GM04504 (cell line): Measurements from ENCODE around the gene LRP6.
"Not testable (repeated sequence)": the region's sequence is repeated elsewhere in the genome, so short reads cannot be mapped to it uniquely, and the experiment has no call there.

Source experiments
- DNase-seq: peaks from one replicate; pipeline ENCODE4 v3.0.0-alpha.2; 2012; ENCODE audit warnings: low read depth

LRP6 gene

GRCh38 chr12:12116677-12117076 lies 150.2 kb downstream of the LRP6 start:
- DNase-seq = no peak

- no peak for DNase-seq
Measured at GRCh38 chr12:12115514-12115913, 151.3 kb downstream of the LRP6 start.

GRCh38 chr12:12110923-12111555 lies 155.8 kb downstream of the LRP6 start:
- DNase-seq = not testable (repeated sequence)

- no peak for DNase-seq
Measured at GRCh38 chr12:12108441-12109058, 158.3 kb downstream of the LRP6 start.

DNA sequence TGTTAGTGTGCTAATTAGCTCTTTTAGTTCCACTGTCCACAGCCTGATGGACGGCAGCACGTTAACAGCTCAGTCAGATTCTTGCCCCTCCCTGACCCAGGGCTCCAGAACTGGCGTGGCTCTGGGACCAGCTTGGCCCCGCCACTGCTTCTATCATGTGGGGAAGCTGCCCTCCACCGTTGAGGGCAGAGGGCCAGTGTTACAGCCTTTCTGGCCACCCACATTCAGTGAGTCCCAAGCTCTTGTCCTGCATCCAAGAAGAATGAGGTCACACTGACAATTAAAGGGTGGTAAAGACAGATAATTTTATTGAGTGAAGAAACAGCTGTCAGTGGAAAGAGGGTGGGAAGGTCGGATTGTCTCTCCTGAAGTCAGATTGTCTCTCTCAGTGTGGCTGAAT lies 159.2 kb downstream of the LRP6 start:
- DNase-seq = no peak

DNA sequence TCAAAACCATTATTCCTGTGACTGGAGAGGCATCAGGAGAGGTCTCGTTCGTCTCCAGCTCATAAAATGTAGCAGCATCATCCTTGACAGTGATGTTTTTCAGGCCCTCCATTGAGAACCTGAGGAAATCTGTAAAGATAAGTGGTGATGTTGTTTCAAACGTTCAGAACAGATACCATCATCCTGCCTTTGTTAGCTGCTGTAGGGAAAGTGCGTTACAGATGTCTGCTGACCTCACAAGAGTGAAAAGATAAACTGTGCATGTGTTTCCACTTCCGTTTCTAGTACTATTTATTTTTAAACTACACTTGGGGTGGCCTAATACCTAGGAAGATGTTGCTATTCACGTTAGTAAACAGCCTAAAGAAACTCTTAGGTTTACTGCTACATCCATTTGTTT lies 167.7 kb downstream of the LRP6 start:
- no peak for DNase-seq

DNA sequence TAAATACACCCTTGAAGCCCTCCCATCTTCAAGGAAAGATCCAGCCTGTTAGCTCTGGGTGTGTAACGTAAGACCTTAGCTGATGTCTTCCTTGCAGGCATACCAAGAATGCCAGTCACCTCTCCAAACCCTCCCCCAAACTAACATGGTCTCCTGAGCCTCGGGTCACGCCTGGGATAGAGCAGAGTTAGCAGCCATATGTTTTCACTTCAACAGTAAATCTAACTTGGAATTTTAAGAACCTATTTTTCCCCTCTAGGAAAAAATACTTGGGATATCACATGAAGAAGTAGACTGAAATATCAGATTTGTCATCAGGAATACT lies 168.2 kb downstream of the LRP6 start:
- no peak for DNase-seq

DNA sequence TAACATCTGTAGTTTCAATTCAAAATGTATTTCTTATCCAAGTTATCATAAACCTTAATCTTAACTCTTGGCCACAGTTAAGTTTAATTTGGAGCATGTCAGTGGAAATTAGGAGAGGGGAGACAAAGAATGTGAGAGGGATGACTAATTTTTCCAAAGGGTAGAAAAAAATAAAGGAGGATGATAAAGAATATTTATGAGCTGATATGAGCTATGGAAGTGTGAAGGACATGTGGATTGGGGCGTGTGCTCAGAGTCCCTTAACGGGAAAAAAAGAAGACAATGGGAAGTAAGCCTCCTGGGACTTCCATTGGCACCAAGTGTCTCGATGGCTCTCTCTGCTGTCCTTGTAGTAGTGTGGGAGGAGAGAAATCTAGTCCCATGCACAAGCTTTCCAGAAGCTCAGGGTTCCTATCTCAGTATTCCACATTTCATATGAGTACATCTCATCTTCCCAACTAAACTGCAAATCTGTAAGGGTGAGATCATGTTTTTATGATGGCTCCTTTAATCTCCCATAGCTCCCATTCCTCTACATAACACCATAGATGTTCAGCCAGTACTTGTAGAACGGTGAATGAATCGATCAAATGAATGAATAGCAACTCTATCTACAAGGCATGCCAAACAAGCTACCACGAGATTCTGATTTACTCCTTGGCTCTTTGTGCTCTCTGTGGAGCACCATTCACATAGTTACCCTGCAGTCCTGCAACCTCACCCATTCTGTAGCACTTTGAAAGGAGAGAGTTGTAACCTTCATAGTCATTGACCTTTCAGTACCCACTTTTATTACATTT lies 168.8 kb downstream of the LRP6 start:
- DNase-seq = no peak

DNA sequence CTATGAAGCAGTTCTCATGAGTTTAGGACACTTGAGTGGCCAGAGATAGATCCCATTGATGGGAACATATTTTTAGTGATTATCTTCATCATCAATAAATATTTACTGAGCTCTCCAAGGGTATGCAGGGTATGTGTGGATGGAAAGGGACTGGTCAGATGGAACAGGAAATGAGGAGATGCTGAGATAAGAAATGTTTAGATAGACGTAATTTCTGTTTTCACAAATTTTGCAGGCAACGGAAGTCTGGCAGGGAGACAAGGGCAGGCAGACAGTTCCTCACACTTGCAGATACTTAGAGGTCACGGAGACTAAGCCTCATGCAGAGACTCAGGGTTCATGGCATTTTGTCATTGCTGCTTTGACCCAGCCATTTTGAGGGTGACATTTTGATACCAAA lies 171.8 kb downstream of the LRP6 start:
- no peak for DNase-seq

DNA sequence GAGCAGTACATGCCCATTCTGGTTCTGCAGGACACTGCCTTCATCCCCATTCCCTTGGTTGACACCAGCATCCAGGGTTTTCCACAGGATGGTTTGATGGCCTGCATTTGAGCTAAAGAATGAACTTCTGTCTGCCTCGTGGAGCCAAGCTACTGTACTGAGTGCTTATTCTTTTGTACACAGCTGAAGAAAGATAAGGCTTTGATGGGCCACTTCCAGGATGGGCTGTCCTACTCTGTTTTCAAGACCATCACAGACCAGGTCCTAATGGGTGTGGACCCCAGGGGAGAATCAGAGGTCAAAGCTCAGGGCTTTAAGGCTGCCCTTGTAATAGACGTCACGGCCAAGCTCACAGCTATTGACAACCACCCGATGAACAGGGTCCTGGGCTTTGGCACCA lies 172.4 kb downstream of the LRP6 start:
- DNase-seq = no peak

DNA sequence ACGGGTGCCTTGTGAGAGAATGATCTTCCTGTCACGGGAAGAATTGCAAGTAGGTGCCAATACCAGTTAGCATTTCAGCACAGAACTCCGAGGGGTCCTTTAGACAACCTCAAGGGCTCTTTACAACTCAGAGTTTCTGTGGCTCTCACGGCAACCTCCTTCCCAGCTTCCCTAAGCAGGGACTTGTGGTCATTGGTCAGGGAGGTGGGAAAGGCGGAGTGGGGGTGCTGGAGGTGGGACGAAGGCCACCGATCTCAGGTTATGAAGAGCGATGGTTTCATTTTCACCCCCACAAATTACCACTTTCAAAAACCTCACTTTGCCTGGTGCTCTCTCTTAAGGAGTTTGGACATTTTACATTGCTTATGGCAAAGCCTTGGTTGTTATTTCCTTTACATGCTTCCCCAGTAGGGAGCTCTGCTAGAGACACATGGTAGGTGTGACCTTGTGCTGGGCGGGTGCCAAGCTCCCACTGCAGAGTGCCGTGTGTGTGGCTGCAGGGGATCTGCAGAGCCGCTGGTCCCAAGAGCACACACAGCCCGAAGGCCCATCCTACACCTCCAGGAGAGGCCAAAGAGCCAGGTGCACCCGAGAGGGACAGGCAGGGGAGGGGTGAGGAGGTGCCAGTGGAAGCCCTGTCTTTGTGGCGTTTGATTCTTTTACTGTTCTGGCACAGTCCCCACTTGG lies 174.7 kb downstream of the LRP6 start:
- no peak for DNase-seq

DNA sequence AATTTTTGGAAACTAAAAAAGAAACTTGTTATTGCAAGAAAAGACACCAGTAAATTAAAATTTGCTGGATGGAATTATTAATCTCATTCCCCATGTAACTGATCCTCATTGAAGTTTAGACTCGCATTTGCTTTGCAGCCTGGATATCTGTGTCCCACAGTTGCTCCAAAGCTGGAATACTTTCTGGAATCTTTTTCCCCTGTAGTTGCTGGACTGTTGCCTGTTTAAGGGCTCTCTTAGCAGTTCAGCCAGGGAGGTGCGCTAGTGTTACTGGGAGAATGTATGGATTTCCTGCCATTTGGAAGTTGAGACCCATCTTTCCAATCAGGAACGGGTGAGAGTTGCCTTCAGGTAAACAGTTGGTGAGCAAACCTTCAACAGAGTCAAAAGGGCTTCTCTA lies 175.8 kb downstream of the LRP6 start:
- no peak for DNase-seq

DNA sequence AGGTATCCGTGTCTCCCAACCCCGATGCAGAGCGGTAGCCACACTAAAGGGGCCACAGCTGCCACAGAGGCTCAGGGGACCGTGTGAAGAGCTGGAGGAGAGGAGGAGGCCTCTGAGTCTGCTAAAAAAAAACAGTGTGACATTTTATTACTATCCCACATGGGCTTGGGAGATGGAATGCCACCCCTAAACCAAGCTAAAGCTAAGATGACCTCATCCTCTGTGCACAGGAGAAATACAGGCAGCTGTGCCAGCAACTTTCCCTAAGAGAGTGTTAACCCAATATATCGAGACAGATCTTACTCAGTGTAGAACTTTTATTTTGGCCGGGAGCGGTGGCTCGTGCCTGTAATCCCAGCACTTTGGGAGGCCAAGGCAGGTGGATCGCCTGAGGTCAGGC lies 178.1 kb downstream of the LRP6 start:
- DNase-seq = no peak

- DNase-seq = no peak
Measured at GRCh38 chr12:12088147-12088546, 178.7 kb downstream of the LRP6 start.

DNA sequence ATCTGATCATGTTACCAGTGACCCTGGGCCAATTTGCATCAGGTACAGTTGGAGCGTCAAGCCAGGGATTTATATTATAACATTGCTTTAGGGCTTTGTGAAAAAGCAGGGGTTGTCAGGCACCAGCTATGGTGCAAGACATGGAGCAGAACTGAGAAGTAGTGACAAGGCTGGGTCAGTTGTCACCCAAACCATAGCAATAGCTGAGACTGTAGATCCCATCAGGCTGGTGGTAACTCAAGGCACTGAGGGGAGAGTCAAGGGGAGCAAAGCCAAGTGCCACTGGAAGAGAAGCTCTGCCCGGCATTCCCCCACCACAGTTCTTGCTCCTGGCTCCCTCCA lies 179.2 kb downstream of the LRP6 start:
- no peak for DNase-seq

GRCh38 chr12:12086973-12087692 lies 179.7 kb downstream of the LRP6 start:
- no peak for DNase-seq

DNA sequence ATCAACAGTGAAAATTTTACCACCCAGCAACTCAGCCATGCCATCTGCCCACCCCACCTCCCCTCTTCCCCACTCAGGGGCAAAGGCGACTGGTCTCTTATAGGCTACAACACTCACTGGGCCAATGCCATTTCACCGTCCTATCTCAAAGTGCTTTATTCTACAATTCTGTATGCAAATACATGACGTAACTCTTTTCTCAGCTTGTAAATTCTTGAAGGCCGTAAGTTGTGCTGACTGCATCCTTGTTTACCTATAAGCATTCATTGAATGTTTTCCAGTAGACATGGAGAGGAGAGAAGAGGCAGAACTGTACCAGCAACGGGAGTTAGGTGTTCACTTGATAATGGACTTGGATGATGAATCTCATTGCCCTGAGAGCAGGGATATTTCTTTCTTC lies 180.5 kb downstream of the LRP6 start:
- DNase-seq = no peak

GRCh38 chr12:12083688-12084087 lies 183.2 kb downstream of the LRP6 start:
- DNase-seq = no peak

GRCh38 chr12:12081836-12082497 lies 184.9 kb downstream of the LRP6 start:
- no peak for DNase-seq

DNA sequence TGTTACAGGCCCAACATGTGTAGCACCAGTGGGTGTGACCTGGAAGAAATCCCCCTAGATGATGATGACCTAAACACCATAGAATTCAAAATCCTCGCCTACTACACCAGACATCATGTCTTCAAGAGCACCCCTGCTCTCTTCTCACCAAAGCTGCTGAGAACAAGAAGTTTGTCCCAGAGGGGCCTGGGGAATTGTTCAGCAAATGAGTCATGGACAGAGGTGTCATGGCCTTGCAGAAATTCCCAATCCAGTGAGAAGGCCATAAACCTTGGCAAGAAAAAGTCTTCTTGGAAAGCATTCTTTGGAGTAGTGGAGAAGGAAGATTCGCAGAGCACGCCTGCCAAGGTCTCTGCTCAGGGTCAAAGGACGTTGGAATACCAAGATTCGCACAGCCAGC lies 187.6 kb downstream of the LRP6 start:
- DNase-seq = no peak

GRCh38 chr12:12072064-12072760 lies 194.6 kb downstream of the LRP6 start:
- no peak for DNase-seq
